Stimulated activated CD8-positive, alpha-beta memory T cell treated with anti-CD3 and anti-CD28 coated beads, Interleukin-7, amount 100 ng/mL, for 24 hours (primary cell): Measurements from ENCODE around the gene FICD.
"Not testable (repeated sequence)": the region's sequence is repeated elsewhere in the genome, so short reads cannot be mapped to it uniquely, and the experiment has no call there.

Experiments
- DNase-seq: peaks from one replicate; pipeline ENCODE4 v3.0.0-alpha.2; 2020; ENCODE audit warnings: low read depth

The FICD gene

DNA sequence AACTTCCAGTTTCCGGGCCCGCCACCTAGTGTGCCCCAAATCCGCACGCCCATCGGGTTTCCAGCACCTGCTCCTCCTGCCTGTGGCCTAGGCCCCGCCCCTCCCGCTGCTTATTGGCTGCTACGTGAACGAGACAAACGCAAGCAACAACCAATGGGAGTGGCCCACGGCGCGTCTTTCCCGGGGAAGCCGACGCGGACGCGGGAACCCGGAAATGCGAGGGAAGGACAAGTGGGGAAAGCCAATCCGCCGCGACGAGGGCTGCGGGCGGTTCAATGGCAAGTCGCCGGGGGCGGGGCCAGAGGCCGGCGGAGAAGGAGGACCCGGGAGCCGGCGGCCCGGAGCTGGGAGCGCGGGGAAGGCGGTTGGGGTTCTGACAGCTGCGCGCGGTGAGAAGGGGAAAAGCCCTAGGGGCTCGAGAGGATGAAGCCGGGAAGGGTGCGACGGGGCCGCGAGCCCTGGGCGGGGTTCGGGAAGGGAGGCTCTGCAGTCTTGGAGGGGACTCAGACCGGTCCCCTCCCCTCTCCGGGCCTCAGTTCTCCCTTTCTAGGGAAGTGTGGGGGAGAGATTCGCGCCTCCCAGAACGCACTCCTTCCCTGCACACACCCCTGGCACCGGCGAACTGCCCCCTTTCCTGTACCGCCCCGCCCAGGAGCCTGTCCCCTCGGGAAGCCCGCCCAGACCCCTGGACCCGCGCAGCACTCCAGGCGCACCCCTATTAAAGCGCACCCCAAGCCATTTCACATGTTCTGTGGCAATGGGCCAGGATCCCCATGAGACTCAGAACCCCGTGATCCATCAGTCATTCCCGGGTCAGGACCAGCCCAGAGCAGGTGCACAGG lies at the start of gene FICD:
Gene FICD (plus strand): TSS at position 305 of the 842 bp plus-strand sequence. CDS start 1,696 bp downstream, outside the sequence.
- peak; percentile 99 for DNase-seq

GRCh38 chr12:108465417-108465816 lies 49.7 kb upstream of the FICD start:
- no peak for DNase-seq

DNA sequence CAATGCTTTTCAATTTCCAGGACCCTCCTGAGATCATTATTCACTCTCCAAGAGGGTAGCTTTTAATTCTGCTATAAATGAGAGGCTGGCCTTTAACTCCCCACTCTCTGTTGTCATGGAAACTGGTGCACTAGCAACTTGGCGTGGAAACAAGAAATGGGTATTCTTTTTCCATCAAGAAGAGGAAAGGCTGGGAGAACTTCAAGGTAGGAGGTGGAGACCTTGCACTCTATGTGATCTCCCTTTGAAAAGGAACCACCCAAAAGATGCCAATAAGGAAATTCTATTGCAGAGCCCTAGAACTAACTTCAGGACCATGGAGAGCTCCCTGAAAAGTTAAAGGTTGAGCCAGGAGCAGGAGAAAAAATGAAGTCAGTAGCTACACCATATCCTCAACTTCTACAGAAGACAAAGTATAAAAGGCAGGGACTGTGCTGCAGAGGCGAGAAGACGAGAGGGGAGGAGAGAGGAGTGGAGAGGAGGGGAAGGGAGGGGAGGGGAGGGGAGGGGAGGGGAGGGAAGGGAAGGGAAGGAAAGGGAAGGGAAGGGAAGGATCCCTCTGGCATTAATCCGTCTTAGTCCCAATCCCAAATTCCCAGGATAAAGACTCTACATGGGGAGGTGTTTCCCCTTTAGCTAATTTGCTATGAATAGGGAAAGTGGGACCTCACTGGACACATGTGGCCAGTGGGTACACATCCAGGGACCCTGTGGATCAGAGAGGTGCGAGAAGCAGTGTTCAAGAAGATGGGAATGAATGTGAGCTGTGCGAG lies 46.7 kb upstream of the FICD start:
- DNase-seq, result no peak

DNA sequence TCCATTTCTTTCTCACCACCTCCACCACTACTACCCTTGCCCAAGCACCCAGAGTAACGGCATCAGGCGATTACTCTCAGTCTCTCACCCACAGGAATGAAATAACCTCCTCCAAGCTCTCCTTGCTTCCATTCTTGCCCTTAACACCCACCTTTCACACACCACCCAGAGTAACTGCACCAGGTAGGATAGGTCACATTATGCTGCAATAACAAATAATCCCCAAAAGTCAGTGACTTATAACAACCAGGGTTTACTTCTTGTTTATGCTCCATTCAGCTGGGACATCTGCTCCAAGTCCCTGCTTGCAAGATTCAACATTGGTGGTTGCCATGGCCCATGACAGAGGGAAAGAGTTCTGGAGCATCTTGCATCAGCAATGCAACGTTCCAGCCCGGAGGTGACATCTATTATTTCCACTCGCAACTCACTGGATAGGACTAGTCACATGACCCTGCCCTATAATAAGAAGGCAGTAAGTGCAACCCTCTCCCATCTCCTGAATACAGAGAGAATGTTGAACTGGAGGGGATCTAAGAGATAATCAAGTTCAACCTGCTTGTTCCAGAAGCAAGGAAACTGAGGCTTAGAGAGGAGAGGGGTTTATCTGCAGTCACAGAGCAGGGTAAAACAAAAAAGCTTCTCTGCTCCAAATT lies 41.5 kb upstream of the FICD start:
- DNase-seq, result no peak

GRCh38 chr12:108475396-108475795 lies 39.7 kb upstream of the FICD start:
- no peak for DNase-seq

DNA sequence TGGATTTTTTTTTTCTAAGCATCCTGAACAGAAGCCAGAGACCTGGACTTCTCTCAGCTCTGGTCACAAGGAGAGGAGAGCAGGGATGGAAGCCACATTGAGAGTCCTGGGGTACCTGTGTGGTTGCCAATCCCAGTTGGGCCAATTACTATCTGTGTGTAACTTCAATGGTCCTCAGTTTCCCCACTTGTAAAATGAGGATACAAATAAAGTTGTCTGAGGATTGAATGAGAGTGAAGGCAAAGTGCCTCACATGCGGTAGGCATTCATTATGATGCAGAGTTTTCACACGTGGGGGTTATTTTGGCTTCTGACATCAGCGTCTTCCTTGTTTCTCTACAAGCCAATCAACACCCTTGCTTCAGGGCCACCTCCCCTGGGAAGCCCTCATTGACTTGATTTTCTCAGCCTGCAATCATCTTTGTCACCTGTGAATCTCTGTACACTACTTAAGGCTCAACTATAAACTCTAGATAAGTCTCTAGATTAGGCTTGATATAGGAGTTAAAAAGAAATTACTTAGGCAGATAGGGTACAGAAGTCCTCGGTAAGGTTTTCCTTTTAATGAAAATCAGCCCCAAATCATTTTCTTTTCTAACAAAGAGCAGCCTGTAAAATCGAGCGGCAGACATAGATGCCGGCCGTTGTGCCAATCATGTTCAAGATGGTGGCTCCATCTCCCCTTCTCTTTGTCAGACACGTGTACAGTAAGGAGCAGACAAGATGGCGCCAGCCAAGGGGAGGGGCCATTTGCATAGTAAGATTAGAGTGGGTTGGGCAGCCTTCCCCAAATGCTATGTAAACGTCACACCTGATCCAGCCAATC lies 37.8 kb upstream of the FICD start:
- no peak for DNase-seq

DNA sequence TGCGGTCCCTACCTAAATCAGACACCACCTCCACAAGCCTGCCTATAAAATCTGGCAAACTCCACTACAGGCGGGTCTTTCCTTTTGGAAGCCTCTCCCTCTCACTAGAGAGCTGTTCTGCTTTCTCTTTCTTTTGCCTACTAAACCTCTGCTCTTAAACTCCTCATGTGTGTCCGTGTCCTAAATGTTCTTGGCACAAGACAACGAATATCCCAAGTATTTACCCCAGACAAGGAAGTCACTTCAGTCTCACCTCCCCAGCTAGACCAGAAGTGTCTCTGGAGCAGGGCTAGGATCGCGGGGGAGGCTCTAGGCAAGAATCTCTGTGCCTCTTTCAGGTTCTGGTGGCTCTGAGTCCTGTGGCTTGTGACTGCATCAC lies 37.2 kb upstream of the FICD start:
- no peak for DNase-seq

DNA sequence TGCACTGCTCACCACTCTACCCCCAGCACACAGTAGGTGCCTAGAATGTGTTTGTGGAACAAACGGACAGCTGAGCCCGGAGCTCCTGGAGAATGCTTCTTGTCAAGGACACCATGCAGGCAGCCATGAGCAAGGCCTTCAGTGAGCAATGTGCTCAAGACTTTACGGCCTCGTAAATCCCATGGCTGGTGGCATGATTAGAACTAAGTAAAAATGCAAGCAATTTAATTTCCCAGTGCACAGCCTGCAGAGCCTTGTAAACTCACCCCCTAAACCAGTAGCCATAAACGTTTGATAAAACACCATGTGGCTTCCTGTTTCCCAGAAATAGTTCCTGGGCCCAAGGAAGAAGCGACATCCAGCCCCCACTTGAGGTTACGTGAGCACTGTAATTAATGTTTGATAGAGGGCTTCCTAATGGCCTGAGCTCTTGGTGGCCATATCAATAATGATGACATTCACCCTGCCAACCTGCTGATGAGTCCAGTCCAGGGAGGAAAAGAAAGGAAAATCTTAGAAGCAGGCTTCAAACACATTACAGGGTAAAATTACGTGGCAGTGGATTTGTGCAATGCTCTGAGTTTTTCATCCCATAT lies 36.4 kb upstream of the FICD start:
- DNase-seq, result no peak

DNA sequence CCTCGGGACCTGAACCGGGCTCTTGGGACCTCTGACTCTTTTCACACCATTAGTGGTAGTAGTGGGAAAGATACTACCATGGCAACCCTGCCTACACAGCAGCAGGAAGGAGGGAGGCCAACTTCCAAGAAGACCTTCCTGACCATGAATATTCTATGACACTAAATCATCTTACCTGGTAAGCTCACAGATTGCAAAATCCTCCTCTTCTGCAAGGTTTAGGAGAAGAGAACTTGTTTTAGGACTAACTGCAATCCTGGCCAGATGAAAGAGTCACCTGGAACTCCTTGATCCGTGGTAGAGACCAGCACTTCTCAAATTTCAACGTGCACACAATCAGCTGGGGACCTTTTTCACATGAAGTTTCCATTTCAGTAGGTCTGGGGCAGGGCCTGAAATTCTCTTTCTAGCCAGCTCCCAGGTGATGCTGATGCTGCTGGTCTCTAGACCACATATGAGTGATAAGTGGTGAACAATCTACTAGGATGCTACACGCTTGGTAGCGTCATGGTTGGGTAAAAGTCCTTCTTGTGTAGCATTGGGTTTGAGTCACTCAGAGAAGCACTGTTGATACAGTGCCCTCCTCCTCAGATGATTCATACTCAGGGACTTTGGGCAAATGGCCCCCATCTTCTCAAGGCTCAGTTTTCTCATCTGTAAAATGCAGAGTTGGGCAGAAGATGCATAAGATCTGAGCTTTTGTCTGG lies 35.6 kb upstream of the FICD start:
- no peak for DNase-seq

GRCh38 chr12:108482717-108483212 lies 32.3 kb upstream of the FICD start:
- no peak for DNase-seq

DNA sequence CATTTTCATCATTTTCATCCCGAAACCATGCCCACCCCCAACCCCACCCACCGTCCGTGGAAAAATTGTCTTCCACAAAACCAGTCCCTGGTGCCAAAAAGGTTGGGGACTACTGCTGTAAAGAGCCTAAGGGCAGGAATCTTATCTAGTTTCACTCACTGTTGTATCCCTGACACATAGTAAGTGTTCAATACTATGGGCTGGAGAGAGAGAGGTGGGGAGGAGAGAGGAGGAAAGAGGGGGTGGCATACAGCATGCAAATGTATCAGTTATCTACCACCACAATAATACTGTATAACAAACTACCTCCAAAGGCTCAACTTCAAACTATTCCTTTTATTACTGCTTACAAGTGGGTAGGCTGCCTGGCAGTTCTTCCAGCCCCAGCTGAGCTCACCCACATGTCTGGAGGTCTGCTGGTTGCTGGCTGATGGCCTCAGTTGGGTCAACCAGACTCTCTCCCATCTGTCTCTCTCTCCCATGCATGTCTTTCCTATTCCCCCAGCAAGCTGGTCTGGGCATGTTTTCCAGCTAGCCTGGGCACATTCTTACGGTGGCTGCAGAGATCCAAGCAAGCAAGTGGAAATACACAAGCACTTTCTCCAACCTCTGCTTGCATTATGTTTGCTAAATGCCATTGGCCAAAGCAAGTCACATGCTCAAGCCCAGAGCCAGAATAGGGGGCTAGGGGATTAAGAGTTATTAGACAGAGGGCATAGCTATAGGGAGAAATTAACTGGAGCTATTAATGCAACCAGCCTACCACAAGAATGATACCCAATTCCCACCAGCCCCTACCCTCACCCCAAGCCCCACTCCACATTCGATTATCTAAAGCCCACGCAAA lies 31.6 kb upstream of the FICD start:
- no peak for DNase-seq

DNA sequence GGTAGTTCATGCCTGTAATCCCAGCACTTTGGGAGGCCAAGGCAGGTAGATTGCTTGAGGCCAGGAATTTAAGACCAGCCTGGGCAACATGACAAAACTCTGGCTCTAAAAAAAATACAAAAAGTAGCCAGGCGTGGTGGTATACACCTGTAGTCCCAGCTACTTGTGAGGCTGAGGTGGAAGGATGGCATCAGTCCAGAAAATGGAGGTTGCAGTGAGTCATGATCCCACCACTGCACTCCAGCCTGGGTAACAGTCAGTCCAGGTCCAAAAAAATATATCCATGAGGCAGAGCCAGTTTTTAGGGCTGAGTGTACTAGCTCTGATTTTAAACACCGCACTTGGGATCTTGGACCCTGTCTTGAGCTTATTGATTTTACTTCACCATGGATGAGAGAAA lies 30.6 kb upstream of the FICD start:
- DNase-seq, result no peak

DNA sequence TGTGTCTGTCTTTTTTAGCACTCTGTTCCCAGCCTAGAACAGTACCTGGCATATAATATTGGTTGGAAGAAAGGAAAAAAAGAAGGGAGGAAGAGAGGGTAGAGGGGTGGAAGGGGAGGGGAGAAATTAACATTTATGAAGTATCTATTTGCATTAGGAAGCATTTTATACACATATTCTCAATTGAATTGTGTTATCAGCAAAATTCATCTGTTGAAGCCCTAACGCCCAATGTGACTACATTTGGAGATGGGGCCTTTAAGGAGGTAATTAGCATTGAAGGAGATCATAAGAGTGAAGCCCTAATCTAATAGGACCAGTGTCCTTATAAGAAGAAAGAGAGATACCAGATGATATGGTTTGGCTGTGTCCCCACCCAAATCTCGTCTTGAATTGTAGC lies 30.2 kb upstream of the FICD start:
- no peak for DNase-seq

DNA sequence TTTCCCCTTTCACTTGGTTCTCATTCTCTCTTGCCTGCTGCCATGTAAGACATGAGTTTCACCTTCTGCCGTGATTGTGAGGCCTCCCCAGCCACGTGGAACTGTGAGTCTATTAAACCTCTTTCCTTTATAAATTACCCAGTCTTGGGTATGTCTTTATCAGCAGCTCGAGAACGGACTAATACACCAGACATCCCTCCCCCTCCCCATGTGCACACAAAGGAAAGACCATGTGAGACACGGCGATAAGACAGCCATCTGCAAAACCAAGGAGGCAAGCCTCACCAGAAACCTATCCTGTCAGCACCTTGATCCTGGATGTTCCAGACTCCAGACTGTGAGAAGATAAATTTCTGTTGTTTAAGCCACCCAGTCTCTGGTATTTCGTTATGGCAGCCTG lies 29.7 kb upstream of the FICD start:
- DNase-seq, result not testable (repeated sequence)

GRCh38 chr12:108487029-108487428 lies 28.0 kb upstream of the FICD start:
- DNase-seq, result not testable (repeated sequence)

DNA sequence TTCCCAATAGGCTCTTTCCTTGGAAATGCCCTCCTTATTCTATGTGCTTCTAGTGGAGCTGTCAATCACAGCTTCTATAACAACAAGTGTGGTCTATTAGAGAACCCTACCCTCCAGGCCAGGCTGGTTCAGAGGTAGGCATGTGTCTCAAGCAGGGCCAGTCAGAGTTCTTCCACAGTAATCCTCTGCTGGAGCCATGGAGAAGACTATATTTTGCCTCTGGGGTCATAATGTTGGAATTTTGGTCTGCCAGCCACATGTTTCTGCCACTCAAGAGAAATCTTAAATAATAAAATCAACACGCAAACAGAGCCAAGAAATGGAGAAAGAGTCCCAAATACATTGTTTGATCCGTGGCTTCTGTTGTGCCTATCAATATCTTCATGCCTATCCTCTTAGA lies 23.8 kb upstream of the FICD start:
- no peak for DNase-seq

DNA sequence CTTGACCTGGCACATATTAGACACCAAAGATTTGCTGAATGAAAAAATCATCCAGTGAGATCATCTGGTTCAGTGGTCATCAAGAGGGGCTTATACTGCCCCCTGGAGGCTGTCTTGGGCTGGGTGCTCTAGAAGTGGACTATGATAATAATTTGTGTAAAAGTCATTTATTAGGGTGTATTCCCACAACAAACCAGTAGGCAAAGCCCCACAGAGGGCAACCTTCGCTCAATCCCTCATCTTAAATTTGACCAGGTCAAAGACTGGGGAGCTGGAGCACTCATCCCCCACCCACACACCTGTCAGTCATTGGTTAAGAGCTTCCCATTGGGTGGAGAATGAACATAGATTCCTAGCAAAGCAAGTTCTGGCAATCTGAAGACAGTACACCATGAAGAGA lies 20.0 kb upstream of the FICD start:
- DNase-seq, result no peak

DNA sequence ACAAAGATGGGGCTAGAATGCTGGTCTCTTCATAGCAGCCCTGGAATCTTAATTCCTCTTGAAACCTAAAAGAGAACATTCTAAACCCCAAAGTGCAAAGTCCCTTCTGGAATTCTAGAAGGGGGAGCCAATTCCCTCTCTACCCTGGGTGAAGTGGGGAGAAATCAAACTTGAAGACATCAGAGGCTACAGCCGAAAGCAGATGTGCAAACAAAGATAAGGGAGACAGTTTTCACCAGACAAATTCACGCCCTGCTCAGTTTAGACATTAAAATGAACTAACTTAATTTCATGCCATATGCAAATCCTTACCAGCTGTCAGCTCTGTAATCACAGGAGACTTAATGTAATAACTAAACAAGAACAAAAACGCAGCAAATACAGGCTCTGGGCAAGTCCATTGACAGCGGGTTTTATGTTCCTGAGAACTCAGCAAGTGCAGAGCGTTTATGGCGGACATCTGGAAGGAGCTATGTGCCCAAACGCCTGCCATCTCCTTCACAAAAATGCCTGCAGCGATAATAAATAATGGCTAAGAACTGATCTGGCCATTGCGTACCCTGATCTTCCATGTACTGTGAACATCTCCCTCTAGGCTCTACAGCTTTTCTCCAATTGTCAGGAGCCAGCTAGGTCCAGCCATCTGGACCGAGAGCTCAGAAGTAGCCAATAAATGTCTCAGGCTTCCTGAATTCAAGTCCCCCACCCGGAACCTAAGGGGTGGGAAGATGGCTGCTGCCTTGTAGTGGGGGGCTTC lies 19.1 kb upstream of the FICD start:
- DNase-seq, result no peak

DNA sequence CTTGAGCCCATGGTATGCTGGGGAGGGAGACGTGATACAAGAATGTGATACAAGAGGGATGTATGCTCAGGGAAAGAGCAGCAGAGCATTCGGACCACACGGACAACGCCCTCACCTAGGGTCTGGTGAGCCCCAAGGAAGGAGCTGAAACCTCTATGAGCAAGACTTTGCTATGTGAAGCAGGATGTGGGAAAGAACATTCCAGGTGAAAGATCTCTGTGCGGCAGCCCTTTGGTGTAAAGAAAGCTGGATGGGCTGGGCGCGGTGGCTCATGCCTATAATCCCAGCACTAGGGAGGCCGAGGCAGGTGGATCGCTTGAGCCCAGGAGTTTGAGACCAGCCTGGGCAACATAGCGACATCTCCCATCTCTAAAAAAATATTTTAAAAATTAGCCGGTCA lies 16.9 kb upstream of the FICD start:
- DNase-seq, result no peak
